H1 (cell line): ENCODE measurements around the gene PTPRG.

Source experiments
- CHD1 ChIP-seq: IDR thresholded peaks from 2 replicates; pipeline ENCODE4 v1.6.1; 2012; ENCODE audit warnings: low read depth, low read length, improper control_type of control experiment
- CHD2 ChIP-seq: IDR thresholded peaks from 2 replicates; pipeline ENCODE4 v1.6.1; 2012; ENCODE audit warnings: low read length, improper control_type of control experiment
- EP300 ChIP-seq, 2 experiments: IDR thresholded peaks; 1 replicate in 1 of 2; 2 replicates in 1 of 2; pipeline ENCODE4 v1.6.1; 2011 to 2012; ENCODE audit warnings: low read depth in 2 of 2, low read length in 2 of 2, mild to moderate bottlenecking in 2 of 2, borderline replicate concordance in 1 of 2, inconsistent platforms in 1 of 2, moderate library complexity in 1 of 2
- EZH2 ChIP-seq: fragments of 200-600 bp; sonication (generic); IDR thresholded peaks from 2 replicates; pipeline ENCODE4 v1.7.1; 2012; ENCODE audit warnings: low read depth, mild to moderate bottlenecking, moderate library complexity, low read length, inconsistent platforms; ENCODE audit not compliant: severe bottlenecking
- HDAC2 ChIP-seq, 2 experiments: fragments of 300-600 bp in 1 of 2; sonication (generic) in 1 of 2; IDR thresholded peaks; 2 replicates each; pipeline ENCODE4 v1.6.1; 2011 to 2012; ENCODE audit warnings: low read depth in 2 of 2, low read length in 2 of 2, mild to moderate bottlenecking in 2 of 2, moderate library complexity in 2 of 2, borderline replicate concordance in 1 of 2, inconsistent platforms in 1 of 2
- JUND ChIP-seq: IDR thresholded peaks from 2 replicates; pipeline ENCODE4 v1.6.1; 2011; ENCODE audit warnings: mild to moderate bottlenecking, improper control_type of control experiment, low read length
- RAD21 ChIP-seq, 2 experiments: IDR thresholded peaks in 1 of 2; conservative IDR thresholded peaks in 1 of 2; 2 replicates each; pipeline ENCODE4 v1.6.1; 2011; ENCODE audit warnings: low read depth in 2 of 2, low read length in 2 of 2, improper control_type of control experiment in 1 of 2, inconsistent platforms in 1 of 2, mild to moderate bottlenecking in 1 of 2, moderate library complexity in 1 of 2
- TCF12 ChIP-seq: IDR thresholded peaks from 2 replicates; pipeline ENCODE4 v1.6.1; 2011; ENCODE audit warnings: low read depth, mild to moderate bottlenecking, low read length
- TF ChIP-seq, protein P1 (sequence below), 3 experiments: IDR thresholded peaks; 1 replicate in 2 of 3; 2 replicates in 1 of 3; pipeline versions ENCODE4 v1.5.1 to v1.6.1; 2011; ENCODE audit warnings: low read length in 3 of 3, mild to moderate bottlenecking in 3 of 3, inconsistent platforms in 2 of 3, low read depth in 1 of 3, moderate library complexity in 1 of 3; ENCODE audit not compliant: insufficient read depth in 1 of 3; ENCODE audit errors: control extremely low read depth in 1 of 3

DNA sequence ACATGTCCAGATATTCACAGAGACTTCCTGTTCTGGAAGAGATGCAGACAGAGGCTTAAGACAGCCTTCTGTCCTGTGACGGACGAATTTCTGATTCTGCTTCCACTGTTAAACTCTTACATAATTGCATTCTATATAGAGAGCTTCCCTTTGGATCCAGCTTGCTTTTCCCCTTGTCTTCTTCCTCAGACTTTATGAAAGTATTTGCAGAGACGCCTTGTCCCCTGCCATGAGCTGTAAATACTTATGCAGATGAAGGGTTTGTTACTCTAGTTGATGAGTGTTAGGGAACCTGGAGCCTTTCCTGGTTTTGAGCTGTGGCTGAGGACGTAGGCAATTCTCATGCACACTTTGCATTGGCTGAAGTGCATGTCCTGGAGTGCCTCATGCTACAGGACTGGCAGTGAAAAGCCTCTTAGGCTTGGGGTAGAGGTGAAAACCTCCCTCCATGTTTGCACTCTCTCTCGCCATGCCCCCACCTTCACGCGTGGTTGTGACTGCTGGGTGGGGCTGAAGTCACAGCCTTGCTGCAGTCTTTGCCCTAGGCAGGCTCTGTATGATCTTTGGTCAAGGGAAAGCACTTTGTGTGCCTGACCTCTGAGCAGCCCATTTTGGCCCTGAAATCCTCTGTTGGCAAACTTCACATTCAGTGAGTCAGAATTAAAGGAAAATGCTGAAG, 286.6 kb downstream of the PTPRG start:
- TF ChIP-seq, protein P1, sequence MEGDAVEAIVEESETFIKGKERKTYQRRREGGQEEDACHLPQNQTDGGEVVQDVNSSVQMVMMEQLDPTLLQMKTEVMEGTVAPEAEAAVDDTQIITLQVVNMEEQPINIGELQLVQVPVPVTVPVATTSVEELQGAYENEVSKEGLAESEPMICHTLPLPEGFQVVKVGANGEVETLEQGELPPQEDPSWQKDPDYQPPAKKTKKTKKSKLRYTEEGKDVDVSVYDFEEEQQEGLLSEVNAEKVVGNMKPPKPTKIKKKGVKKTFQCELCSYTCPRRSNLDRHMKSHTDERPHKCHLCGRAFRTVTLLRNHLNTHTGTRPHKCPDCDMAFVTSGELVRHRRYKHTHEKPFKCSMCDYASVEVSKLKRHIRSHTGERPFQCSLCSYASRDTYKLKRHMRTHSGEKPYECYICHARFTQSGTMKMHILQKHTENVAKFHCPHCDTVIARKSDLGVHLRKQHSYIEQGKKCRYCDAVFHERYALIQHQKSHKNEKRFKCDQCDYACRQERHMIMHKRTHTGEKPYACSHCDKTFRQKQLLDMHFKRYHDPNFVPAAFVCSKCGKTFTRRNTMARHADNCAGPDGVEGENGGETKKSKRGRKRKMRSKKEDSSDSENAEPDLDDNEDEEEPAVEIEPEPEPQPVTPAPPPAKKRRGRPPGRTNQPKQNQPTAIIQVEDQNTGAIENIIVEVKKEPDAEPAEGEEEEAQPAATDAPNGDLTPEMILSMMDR (IDR thresholded peaks at IDR 0.05; ENCODE audit: control extremely low read depth in 1 of 3, insufficient read depth in 1 of 3, low read depth in 1 of 3, low read length in 3 of 3), result no peak
- TF ChIP-seq EP300 (IDR thresholded peaks at IDR 0.05; ENCODE audit: borderline replicate concordance in 1 of 2, low read depth in 2 of 2, low read length in 2 of 2) (no peak), RAD21 (IDR thresholded peaks at IDR 0.05 in 1 of 2, conservative IDR thresholded peaks at IDR 0.05 in 1 of 2; ENCODE audit: low read depth in 2 of 2, low read length in 2 of 2) (no peak), EZH2 (no peak), CHD2 (no peak), JUND (no peak), CHD1 (no peak), HDAC2 (IDR thresholded peaks at IDR 0.05; ENCODE audit: borderline replicate concordance in 1 of 2, low read depth in 2 of 2, low read length in 2 of 2) (no peak), TCF12 (no peak)
